H9 (cell line): ENCODE results near the gene VSIG10L. TPM values are rescaled to one million over a fixed set of nuclear protein-coding genes. Genes with fewer than 3 reads are reported as not detected.
A peak's percentile ranks its signal among the peaks of the same experiment; 100 is the strongest.

Experiments used
- DNase-seq: peaks from one replicate; pipeline ENCODE4 v3.0.0-alpha.2; 2017
- H2AFZ ChIP-seq: one replicate; pipeline ENCODE4 v1.6.1; 2013; ENCODE audit warnings: mild to moderate bottlenecking, low read length, control low read depth, moderate library complexity
- H2AK5ac ChIP-seq: 2 replicates; pipeline ENCODE4 v1.6.1; 2013; ENCODE audit warnings: low read length, control low read depth, mixed read lengths; ENCODE audit not compliant: insufficient read length
- H2BK120ac ChIP-seq: one replicate; pipeline ENCODE4 v1.6.1; 2013; ENCODE audit warnings: low read depth, mild to moderate bottlenecking, low read length, control low read depth, inconsistent platforms; ENCODE audit not compliant: poor library complexity, severe bottlenecking
- H2BK12ac ChIP-seq: 2 replicates; pipeline ENCODE4 v1.6.1; 2013; ENCODE audit warnings: low read length, control low read depth, mixed read lengths, low read depth; ENCODE audit not compliant: insufficient read length
- H2BK15ac ChIP-seq: 2 replicates; pipeline ENCODE4 v1.6.1; 2013; ENCODE audit warnings: low read depth, low read length, control low read depth
- H2BK20ac ChIP-seq: one replicate; pipeline ENCODE4 v1.6.1; 2013; ENCODE audit warnings: low read depth, mild to moderate bottlenecking, low read length, control low read depth, inconsistent platforms; ENCODE audit not compliant: poor library complexity, severe bottlenecking
- H2BK5ac ChIP-seq: 2 replicates; pipeline ENCODE4 v1.6.1; 2013; ENCODE audit warnings: low read length, control low read depth, mixed read lengths; ENCODE audit not compliant: insufficient read length
- H3K14ac ChIP-seq: 2 replicates; pipeline ENCODE4 v1.6.1; 2013; ENCODE audit warnings: low read length, control low read depth; ENCODE audit not compliant: insufficient read depth
- H3K18ac ChIP-seq: 2 replicates; pipeline ENCODE4 v1.6.1; 2013; ENCODE audit warnings: low read depth, mild to moderate bottlenecking, mixed read lengths, low read length, control low read depth; ENCODE audit not compliant: insufficient read length
- H3K23ac ChIP-seq: 2 replicates; pipeline ENCODE4 v1.6.1; 2013; ENCODE audit warnings: low read length, control low read depth, mixed read lengths, low read depth; ENCODE audit not compliant: insufficient read length
- H3K23me2 ChIP-seq: 2 replicates; pipeline ENCODE4 v1.6.1; 2013; ENCODE audit warnings: low read depth, mild to moderate bottlenecking, mixed read lengths, low read length, control low read depth; ENCODE audit not compliant: insufficient read length, poor library complexity, severe bottlenecking
- H3K27ac ChIP-seq: 2 replicates; pipeline ENCODE4 v1.5.1; 2013; ENCODE audit warnings: low read length, control low read depth, mixed read lengths, low read depth; ENCODE audit not compliant: insufficient read length
- H3K27me3 ChIP-seq: 2 replicates; pipeline ENCODE4 v1.6.1; 2013; ENCODE audit warnings: low read length, control low read depth, inconsistent platforms; ENCODE audit not compliant: insufficient read depth
- H3K4ac ChIP-seq: 2 replicates; pipeline ENCODE4 v1.6.1; 2013; ENCODE audit warnings: low read depth, mild to moderate bottlenecking, control low read depth, inconsistent platforms, low read length, moderate library complexity
- H3K4me1 ChIP-seq: 2 replicates; pipeline ENCODE4 v1.6.1; 2013; ENCODE audit warnings: low read length, control low read depth, inconsistent platforms; ENCODE audit not compliant: insufficient read depth
- H3K4me2 ChIP-seq: 2 replicates; pipeline ENCODE4 v1.6.1; 2013; ENCODE audit warnings: low read length, control low read depth, mixed read lengths; ENCODE audit not compliant: insufficient read length, insufficient read depth
- H3K56ac ChIP-seq: 2 replicates; pipeline ENCODE4 v1.6.1; 2013; ENCODE audit warnings: low read depth, mild to moderate bottlenecking, mixed read lengths, low read length, control low read depth; ENCODE audit not compliant: insufficient read length
- H3K79me1 ChIP-seq: 2 replicates; pipeline ENCODE4 v1.6.1; 2013; ENCODE audit warnings: low read depth, mild to moderate bottlenecking, moderate library complexity, low read length, control low read depth, inconsistent platforms; ENCODE audit not compliant: insufficient read depth, poor library complexity, severe bottlenecking
- H3K79me2 ChIP-seq: 2 replicates; pipeline ENCODE4 v1.6.1; 2013; ENCODE audit warnings: low read length, control low read depth, inconsistent platforms; ENCODE audit not compliant: insufficient read depth
- H3K9ac ChIP-seq: 2 replicates; pipeline ENCODE4 v1.6.1; 2013; ENCODE audit warnings: low read length, control low read depth, mixed read lengths; ENCODE audit not compliant: insufficient read length; ENCODE audit errors: extremely low read depth
- H3K9me3 ChIP-seq: one replicate; pipeline ENCODE4 v1.6.1; 2013; ENCODE audit warnings: low read depth, low read length, inconsistent platforms; ENCODE audit not compliant: control insufficient read depth
- H3T11ph ChIP-seq: one replicate; pipeline ENCODE4 v1.6.1; 2013; ENCODE audit warnings: mild to moderate bottlenecking, low read length, control low read depth, inconsistent platforms
- H4K20me1 ChIP-seq: one replicate; pipeline ENCODE4 v1.6.1; 2013; ENCODE audit not compliant: control insufficient read depth, insufficient read length, insufficient read depth
- H4K5ac ChIP-seq: 2 replicates; pipeline ENCODE4 v1.6.1; 2013; ENCODE audit warnings: low read depth, mild to moderate bottlenecking, mixed read lengths, low read length, control low read depth; ENCODE audit not compliant: insufficient read length
- H4K8ac ChIP-seq: replicated peaks from 2 replicates; pipeline ENCODE4 v1.6.1; 2013; ENCODE audit warnings: low read length, control low read depth, mixed read lengths, low read depth; ENCODE audit not compliant: insufficient read length
- H4K91ac ChIP-seq: 2 replicates; pipeline ENCODE4 v1.6.1; 2013; ENCODE audit warnings: low read depth, mild to moderate bottlenecking, moderate library complexity, mixed read lengths, low read length, control low read depth; ENCODE audit not compliant: insufficient read length
- H3K27ac Mint-ChIP-seq, 3 experiments: 2 replicates in 2 of 3; 3 replicates in 1 of 3; pipeline ENCODE4 v1.8.0; 2020 to 2021; ENCODE audit warnings: mixed read lengths in 3 of 3, mild to moderate bottlenecking in 1 of 3, moderate library complexity in 1 of 3
- H3K27me3 Mint-ChIP-seq: 2 replicates; pipeline ENCODE4 v1.8.0; 2021; ENCODE audit warnings: low read depth, mild to moderate bottlenecking, moderate library complexity, mixed read lengths
- H3K36me3 Mint-ChIP-seq, 3 experiments: 2 replicates in 2 of 3; 3 replicates in 1 of 3; pipeline ENCODE4 v1.8.0; 2020 to 2021; ENCODE audit warnings: low read depth in 3 of 3, mixed read lengths in 3 of 3; ENCODE audit not compliant: insufficient read depth in 1 of 3
- H3K4me1 Mint-ChIP-seq, 2 experiments: 2 replicates each; pipeline ENCODE4 v1.8.0; 2020; ENCODE audit warnings: mixed read lengths in 2 of 2
- H3K4me3 Mint-ChIP-seq, 2 experiments: 2 replicates in 1 of 2; 3 replicates in 1 of 2; pipeline ENCODE4 v1.8.0; 2020 to 2021; ENCODE audit warnings: mild to moderate bottlenecking in 2 of 2, mixed read lengths in 2 of 2, moderate library complexity in 1 of 2
- H3K9me3 Mint-ChIP-seq, 2 experiments: 2 replicates in 1 of 2; 3 replicates in 1 of 2; pipeline ENCODE4 v1.8.0; 2020; ENCODE audit warnings: mild to moderate bottlenecking in 2 of 2, mixed read lengths in 2 of 2, moderate library complexity in 1 of 2
- CTCF ChIP-seq: fragments of 200-600 bp; sonication (generic); conservative IDR thresholded peaks from 3 replicates; pipeline ENCODE4 v1.8.0; 2021; ENCODE audit warnings: antibody characterized with exemption, mild to moderate bottlenecking
- WGBS: extraction: QIAGEN DNeasy Blood & Tissue Kit; methylation state at CpG from one replicate; pipeline ENCODE4 v1.1.7; 2013; ENCODE audit warnings: missing lambda C conversion rate, low lambda C conversion rate, mixed read lengths; ENCODE audit not compliant: insufficient read length; ENCODE audit errors: extremely low coverage; 5-methylcytosine and 5-hydroxymethylcytosine counted together
- total RNA-seq: library from RNA; stranded (reverse); gene quantifications from 2 replicates; pipeline ENCODE4 v1.2.1, GENCODE V29; 2021

Gene VSIG10L
- total RNA-seq, 1 experiment from 2014 or later = 5.6 TPM

- Histone ChIP-seq H2BK20ac (no peak overlapping the region), H3K9me3 (no peaks in the 10 kb centered on the region), H3K4ac (no peak overlapping the region), H2BK120ac (no peak overlapping the region), H2BK5ac (no peak overlapping the region), H3K79me2 (no peaks in the 10 kb centered on the region), H3K18ac (no peak overlapping the region), H3K4me1 (no peaks in the 10 kb centered on the region), H3K23ac (no peak overlapping the region), H3K27ac (no peak overlapping the region), H3K23me2 (no peaks in the 10 kb centered on the region), H3K56ac (no peak overlapping the region), H2AK5ac (no peak overlapping the region), H3K4me2 (no peak overlapping the region), H2BK12ac (no peak overlapping the region), H2AFZ (no peak overlapping the region), H4K20me1 (no peaks in the 10 kb centered on the region), H4K5ac (no peak overlapping the region), H3K14ac (no peak overlapping the region), H4K91ac (no peak overlapping the region), H3K27me3 (no peaks in the 10 kb centered on the region), H3K79me1 (no peaks in the 10 kb centered on the region), H2BK15ac (no peak overlapping the region), H4K8ac (no peak overlapping the region), H3T11ph (no peak overlapping the region), H3K9ac (no peak overlapping the region)
- Mint-ChIP-seq H3K4me3 (peak overlapping the region in 1 of 2 experiments; percentile 48; a peak in 1 of 5 replicates), H3K4me1 (peaks cover 13 to 21% of the 10 kb centered on the region in 2 experiments), H3K27me3 (no peaks in the 10 kb centered on the region), H3K27ac (no peak overlapping the region), H3K9me3 (no peaks in the 10 kb centered on the region), H3K36me3 (peaks cover under 1 to 12% (median 4%) of the 10 kb centered on the region in 3 experiments; a peak in 5 of 7 replicates)
- DNase-seq = no peak
- TF ChIP-seq CTCF = no peak
- WGBS = no CpG with 5 or more reads among the region's 10 CpGs
Observed at GRCh38 chr19:51356159-51356801, 14.3 kb upstream of the VSIG10L start.
